ENCODE measurements around the gene CMSS1.
A peak's percentile ranks its signal among the peaks of the same experiment; 100 is the strongest.

The CMSS1 gene

GRCh38 chr3:99999536-99999935 lies 181.9 kb downstream of the CMSS1 start:
- no peak for TF ChIP-seq CTCF (IDR thresholded peaks at IDR 0.05)
- no peak for DNase-seq (ENCODE audit: low spot score)
- H3K4me3 ChIP-seq = no peak overlapping the region
- H3K27ac ChIP-seq = no peak overlapping the region

- no peak for DNase-seq (ENCODE audit: low spot score)
- TF ChIP-seq CTCF (IDR thresholded peaks at IDR 0.05) = no peak
- no peak overlapping the region for H3K4me3 ChIP-seq
- H3K27ac ChIP-seq = no peak overlapping the region
These were observed 183.4 kb downstream of the CMSS1 start for GRCh38 chr3:100001083-100001482.

- TF ChIP-seq CTCF (IDR thresholded peaks at IDR 0.05) = no peak
- Histone ChIP-seq H3K4me3 (no peak overlapping the region), H3K27ac (no peak overlapping the region)
- no peak for DNase-seq (ENCODE audit: low spot score)
These were observed 184.0 kb downstream of the CMSS1 start for GRCh38 chr3:100001526-100002270.

GRCh38 chr3:100002599-100003350 lies 185.1 kb downstream of the CMSS1 start:
- no peak for DNase-seq (ENCODE audit: low spot score)
- TF ChIP-seq CTCF (IDR thresholded peaks at IDR 0.05) = no peak
- Histone ChIP-seq H3K27ac (peak overlapping the region in 1 of 2 donors; percentile 38), H3K4me3 (no peak overlapping the region)

GRCh38 chr3:100003609-100004503 lies 186.2 kb downstream of the CMSS1 start:
- DNase-seq (ENCODE audit: low spot score) = no peak
- H3K27ac ChIP-seq = no peak overlapping the region
- no peak for TF ChIP-seq CTCF (IDR thresholded peaks at IDR 0.05)
- H3K4me3 ChIP-seq = no peak overlapping the region

- H3K27ac ChIP-seq = no peak overlapping the region
- TF ChIP-seq CTCF (IDR thresholded peaks at IDR 0.05) = no peak
- no peak overlapping the region for H3K4me3 ChIP-seq
- no peak for DNase-seq (ENCODE audit: low spot score)
These were observed 187.3 kb downstream of the CMSS1 start for GRCh38 chr3:100004931-100005330.
